ENCODE measurements around the gene PLOD3. TPM values are rescaled to one million over a fixed set of nuclear protein-coding genes. Genes with fewer than 3 reads are reported as not detected.
A peak's percentile ranks its signal among the peaks of the same experiment; 100 is the strongest.

PLOD3 gene
- total and polyA plus RNA-seq, 9 of the 15 experiments (the other 6 are each of a cell fraction or from before 2014, with no cell fraction given), result 2.8 to 101 (median 30.9) TPM

DNA sequence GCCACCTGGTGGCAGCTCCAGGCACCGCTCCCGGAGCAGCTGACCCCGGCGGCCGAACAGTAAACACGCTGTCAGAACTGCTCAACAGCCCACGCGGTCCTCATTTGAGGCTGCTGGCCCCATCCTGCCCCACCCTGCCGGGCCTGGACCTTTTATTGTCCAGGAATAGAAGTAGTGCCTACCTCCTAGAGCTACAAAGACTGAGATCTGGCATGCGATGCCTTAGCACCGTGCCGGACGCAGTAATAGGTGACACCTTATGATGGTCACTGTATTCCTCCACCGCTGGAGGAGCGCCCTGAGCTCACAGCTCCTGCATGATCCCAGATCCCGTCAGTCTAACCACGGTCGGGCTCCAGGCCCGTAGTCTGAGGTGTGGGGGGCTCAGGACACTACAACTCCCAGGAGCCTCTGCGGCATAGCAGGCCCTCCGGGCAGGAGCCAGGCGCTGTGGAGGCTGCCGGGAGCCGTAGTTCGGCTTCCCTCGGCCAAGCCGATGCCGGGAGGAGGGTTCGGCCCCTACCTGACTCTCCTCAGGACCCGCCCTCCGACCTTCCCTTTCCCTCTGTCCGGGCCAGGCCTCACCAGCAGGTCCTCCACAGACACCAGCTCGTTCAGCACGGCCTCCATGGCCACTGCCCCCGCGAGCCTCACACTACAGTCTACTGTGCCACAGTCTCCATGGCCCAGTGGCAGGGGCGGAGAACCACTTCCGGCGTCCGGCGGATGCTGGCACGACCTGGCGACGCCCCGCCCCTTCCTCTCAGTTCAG, 27.2 kb upstream of the PLOD3 start, which contains the start of gene FIS1 (continued):
- no peak for TF ChIP-seq ETS2 (tag; IDR thresholded peaks at IDR 0.05; ENCODE audit: borderline replicate concordance, poor library complexity, severe bottlenecking)
- TF ChIP-seq RFX1 (IDR thresholded peaks at IDR 0.05), result no peak
- TF ChIP-seq ZNF253 (CRISPR knock-in tag; conservative IDR thresholded peaks at IDR 0.05), result no peak
- no peak; the same call in 1 of the 2 replicates for TF ChIP-seq RAD51 (IDR thresholded peaks at IDR 0.05; ENCODE audit: borderline replicate concordance, low read depth)
- peak; percentile 73 for TF ChIP-seq NR2C2 (CRISPR knock-in tag; IDR thresholded peaks at IDR 0.05)
- TF ChIP-seq NR2C2 (tag; IDR thresholded peaks at IDR 0.05), result peak; percentile 97
- TF ChIP-seq ZBTB11 (CRISPR knock-in tag; IDR thresholded peaks at IDR 0.05), result peak; percentile 73 to 95 (median 79); a peak in 5 of 6 replicates
- TF ChIP-seq MBD2 (IDR thresholded peaks at IDR 0.05; ENCODE audit: borderline replicate concordance, low read depth), result peak; percentile 68
- TF ChIP-seq ZBTB26 (CRISPR knock-in tag; IDR thresholded peaks at IDR 0.05), result 0 out of 2 replicates have a peak, but pooled peaks have one; percentile 78
- TF ChIP-seq, protein P1, sequence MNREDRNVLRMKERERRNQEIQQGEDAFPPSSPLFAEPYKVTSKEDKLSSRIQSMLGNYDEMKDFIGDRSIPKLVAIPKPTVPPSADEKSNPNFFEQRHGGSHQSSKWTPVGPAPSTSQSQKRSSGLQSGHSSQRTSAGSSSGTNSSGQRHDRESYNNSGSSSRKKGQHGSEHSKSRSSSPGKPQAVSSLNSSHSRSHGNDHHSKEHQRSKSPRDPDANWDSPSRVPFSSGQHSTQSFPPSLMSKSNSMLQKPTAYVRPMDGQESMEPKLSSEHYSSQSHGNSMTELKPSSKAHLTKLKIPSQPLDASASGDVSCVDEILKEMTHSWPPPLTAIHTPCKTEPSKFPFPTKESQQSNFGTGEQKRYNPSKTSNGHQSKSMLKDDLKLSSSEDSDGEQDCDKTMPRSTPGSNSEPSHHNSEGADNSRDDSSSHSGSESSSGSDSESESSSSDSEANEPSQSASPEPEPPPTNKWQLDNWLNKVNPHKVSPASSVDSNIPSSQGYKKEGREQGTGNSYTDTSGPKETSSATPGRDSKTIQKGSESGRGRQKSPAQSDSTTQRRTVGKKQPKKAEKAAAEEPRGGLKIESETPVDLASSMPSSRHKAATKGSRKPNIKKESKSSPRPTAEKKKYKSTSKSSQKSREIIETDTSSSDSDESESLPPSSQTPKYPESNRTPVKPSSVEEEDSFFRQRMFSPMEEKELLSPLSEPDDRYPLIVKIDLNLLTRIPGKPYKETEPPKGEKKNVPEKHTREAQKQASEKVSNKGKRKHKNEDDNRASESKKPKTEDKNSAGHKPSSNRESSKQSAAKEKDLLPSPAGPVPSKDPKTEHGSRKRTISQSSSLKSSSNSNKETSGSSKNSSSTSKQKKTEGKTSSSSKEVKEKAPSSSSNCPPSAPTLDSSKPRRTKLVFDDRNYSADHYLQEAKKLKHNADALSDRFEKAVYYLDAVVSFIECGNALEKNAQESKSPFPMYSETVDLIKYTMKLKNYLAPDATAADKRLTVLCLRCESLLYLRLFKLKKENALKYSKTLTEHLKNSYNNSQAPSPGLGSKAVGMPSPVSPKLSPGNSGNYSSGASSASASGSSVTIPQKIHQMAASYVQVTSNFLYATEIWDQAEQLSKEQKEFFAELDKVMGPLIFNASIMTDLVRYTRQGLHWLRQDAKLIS (CRISPR knock-in tag; IDR thresholded peaks at IDR 0.05), result peak; percentile 93; the same call in 1 of the 2 replicates
- TF ChIP-seq FOXO4 (CRISPR knock-in tag; IDR thresholded peaks at IDR 0.05), result no peak
- peak; percentile 92 for TF ChIP-seq ZNF584 (CRISPR knock-in tag; IDR thresholded peaks at IDR 0.05; ENCODE audit: low read depth)
- peak; percentile 20 for TF ChIP-seq MEIS2 (IDR thresholded peaks at IDR 0.05; ENCODE audit: partially characterized antibody)
- no peak for TF ChIP-seq CREBBP (IDR thresholded peaks at IDR 0.05; ENCODE audit: low read depth, low read length)
- TF ChIP-seq ZBTB1 (CRISPR knock-in tag; IDR thresholded peaks at IDR 0.05; ENCODE audit: borderline replicate concordance, low read depth), result 0 out of 2 replicates have a peak, but pooled peaks have one; percentile 30
- peak; percentile 0 to 32; a peak in 1 of 4 replicates for TF ChIP-seq RCOR1 (IDR thresholded peaks at IDR 0.05; ENCODE audit: borderline replicate concordance in 1 of 2, low read depth in 2 of 2, low read length in 2 of 2)

Data from K562 (cell line).